H1 (cell line): Measurements from ENCODE around the gene MAP4K4.

Experiments used
- ASH2L ChIP-seq: fragments of 200-600, 300-600 bp; sonication (generic); IDR thresholded peaks from one replicate; pipeline ENCODE4 v1.7.1; 2017; ENCODE audit warnings: low read length
- CBX8 ChIP-seq: fragments of 300-800, 300-1000 bp; sonication (generic); IDR thresholded peaks from 2 replicates; pipeline ENCODE4 v1.7.1; 2016; ENCODE audit warnings: low read depth, low read length, borderline replicate concordance
- CEBPB ChIP-seq: IDR thresholded peaks from 2 replicates; pipeline ENCODE4 v1.6.1; 2012; ENCODE audit warnings: low read depth, low read length
- CTCF ChIP-seq, 3 experiments: IDR thresholded peaks; 1 replicate in 2 of 3; 2 replicates in 1 of 3; pipeline versions ENCODE4 v1.5.1 to v1.6.1; 2011; ENCODE audit warnings: low read length in 3 of 3, mild to moderate bottlenecking in 3 of 3, inconsistent platforms in 2 of 3, low read depth in 1 of 3, moderate library complexity in 1 of 3; ENCODE audit not compliant: insufficient read depth in 1 of 3; ENCODE audit errors: control extremely low read depth in 1 of 3
- EP300 ChIP-seq, 2 experiments: IDR thresholded peaks; 1 replicate in 1 of 2; 2 replicates in 1 of 2; pipeline ENCODE4 v1.6.1; 2011 to 2012; ENCODE audit warnings: low read depth in 2 of 2, low read length in 2 of 2, mild to moderate bottlenecking in 2 of 2, borderline replicate concordance in 1 of 2, inconsistent platforms in 1 of 2, moderate library complexity in 1 of 2
- EZH2 ChIP-seq: fragments of 200-600 bp; sonication (generic); IDR thresholded peaks from 2 replicates; pipeline ENCODE4 v1.7.1; 2012; ENCODE audit warnings: low read depth, mild to moderate bottlenecking, moderate library complexity, low read length, inconsistent platforms; ENCODE audit not compliant: severe bottlenecking
- KDM1A ChIP-seq: fragments of 200-600, 300-600 bp; sonication (generic); IDR thresholded peaks from 2 replicates; pipeline ENCODE4 v1.7.1; 2016; ENCODE audit warnings: mild to moderate bottlenecking, low read length, borderline replicate concordance
- PHF8 ChIP-seq: fragments of 200-600 bp; sonication (generic); conservative IDR thresholded peaks from 2 replicates; pipeline ENCODE4 v1.7.1; 2012; ENCODE audit warnings: low read depth, mild to moderate bottlenecking, inconsistent platforms, low read length, moderate library complexity
- POLR2A ChIP-seq, 2 experiments: IDR thresholded peaks; 1 replicate in 1 of 2; 2 replicates in 1 of 2; pipeline ENCODE4 v1.6.1; 2011; ENCODE audit warnings: low read depth in 2 of 2, low read length in 2 of 2, mild to moderate bottlenecking in 2 of 2; ENCODE audit errors: control extremely low read depth in 1 of 2
- POLR2AphosphoS5 ChIP-seq: IDR thresholded peaks from 2 replicates; pipeline ENCODE4 v1.6.1; 2011; ENCODE audit warnings: low read depth, low read length
- TCF12 ChIP-seq: IDR thresholded peaks from 2 replicates; pipeline ENCODE4 v1.6.1; 2011; ENCODE audit warnings: low read depth, mild to moderate bottlenecking, low read length
- YY1 ChIP-seq: IDR thresholded peaks from 2 replicates; pipeline ENCODE4 v1.6.1; 2011; ENCODE audit warnings: low read depth, mild to moderate bottlenecking, low read length
- TF ChIP-seq, protein P1 (sequence below): IDR thresholded peaks from 2 replicates; pipeline ENCODE4 v1.6.1; 2011; ENCODE audit warnings: low read length, improper control_type of control experiment

DNA sequence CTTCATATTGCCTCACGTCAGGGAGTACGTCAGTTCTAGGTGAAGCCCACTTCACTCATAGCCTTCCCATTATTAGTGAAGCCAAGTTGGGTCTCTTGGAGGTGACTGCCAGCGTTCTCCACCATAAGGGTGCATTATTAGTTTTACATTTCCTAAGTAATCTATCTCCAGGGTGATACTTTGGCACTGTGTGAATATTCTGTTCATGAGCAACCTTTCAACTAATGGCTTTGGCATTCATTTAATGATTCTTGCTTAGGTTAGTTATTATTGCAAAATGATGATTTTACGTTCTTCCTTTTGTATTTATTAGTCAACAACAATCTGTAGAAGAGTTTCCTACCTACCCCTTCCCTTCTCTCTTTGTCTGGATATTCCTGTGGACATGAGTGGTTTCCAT, 97.5 kb downstream of the MAP4K4 start:
- no peak for TF ChIP-seq CTCF (IDR thresholded peaks at IDR 0.05; ENCODE audit: control extremely low read depth in 1 of 3, insufficient read depth in 1 of 3, low read depth in 1 of 3, low read length in 3 of 3)
- no peak for TF ChIP-seq POLR2A (IDR thresholded peaks at IDR 0.05; ENCODE audit: control extremely low read depth in 1 of 2, low read depth in 2 of 2, low read length in 2 of 2)
- TF ChIP-seq, protein P1, sequence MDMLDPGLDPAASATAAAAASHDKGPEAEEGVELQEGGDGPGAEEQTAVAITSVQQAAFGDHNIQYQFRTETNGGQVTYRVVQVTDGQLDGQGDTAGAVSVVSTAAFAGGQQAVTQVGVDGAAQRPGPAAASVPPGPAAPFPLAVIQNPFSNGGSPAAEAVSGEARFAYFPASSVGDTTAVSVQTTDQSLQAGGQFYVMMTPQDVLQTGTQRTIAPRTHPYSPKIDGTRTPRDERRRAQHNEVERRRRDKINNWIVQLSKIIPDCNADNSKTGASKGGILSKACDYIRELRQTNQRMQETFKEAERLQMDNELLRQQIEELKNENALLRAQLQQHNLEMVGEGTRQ: no peak
- TF ChIP-seq CBX8: no peak
- no peak for TF ChIP-seq TCF12
- no peak for TF ChIP-seq EZH2
- TF ChIP-seq PHF8: no peak
- TF ChIP-seq CEBPB: no peak
- TF ChIP-seq POLR2AphosphoS5: no peak
- TF ChIP-seq KDM1A: no peak
- no peak for TF ChIP-seq YY1
- TF ChIP-seq ASH2L: no peak
- no peak for TF ChIP-seq EP300 (IDR thresholded peaks at IDR 0.05; ENCODE audit: borderline replicate concordance in 1 of 2, low read depth in 2 of 2, low read length in 2 of 2)
